Measurements from ENCODE around the gene ST3GAL6.

DNA sequence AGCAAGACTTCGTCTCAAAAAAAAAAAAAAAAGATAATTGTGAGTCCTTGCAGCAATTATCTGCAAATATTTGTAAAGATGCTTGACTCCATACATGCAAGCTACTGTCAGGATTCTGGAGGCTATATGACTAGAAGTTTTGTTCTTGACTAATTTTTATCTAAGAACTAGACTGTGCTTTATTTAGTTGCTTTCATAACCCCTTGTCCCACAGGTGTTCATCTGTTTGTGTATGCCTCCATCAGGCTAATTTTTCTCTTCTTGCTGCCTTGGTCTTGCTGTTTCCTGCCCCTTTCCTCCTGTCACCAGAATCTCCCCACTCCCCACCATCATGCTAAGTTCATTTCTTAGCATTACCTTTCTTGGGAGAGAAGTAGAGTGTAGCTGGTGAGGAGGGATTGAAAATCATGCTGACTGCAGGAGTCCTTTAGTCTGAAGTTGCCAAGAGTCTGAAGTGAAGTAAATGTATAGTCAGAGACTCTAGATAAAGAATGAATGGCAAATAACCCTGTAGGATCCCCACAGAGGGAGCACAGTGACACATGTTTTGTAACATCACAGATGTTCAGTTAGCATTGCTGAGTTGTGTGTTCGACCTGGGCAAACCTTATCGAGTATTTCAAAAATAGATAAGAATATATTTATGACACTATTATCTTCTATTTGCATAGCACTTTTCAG, 12.5 kb downstream of the ST3GAL6 start:
- TF ChIP-seq, protein P1, sequence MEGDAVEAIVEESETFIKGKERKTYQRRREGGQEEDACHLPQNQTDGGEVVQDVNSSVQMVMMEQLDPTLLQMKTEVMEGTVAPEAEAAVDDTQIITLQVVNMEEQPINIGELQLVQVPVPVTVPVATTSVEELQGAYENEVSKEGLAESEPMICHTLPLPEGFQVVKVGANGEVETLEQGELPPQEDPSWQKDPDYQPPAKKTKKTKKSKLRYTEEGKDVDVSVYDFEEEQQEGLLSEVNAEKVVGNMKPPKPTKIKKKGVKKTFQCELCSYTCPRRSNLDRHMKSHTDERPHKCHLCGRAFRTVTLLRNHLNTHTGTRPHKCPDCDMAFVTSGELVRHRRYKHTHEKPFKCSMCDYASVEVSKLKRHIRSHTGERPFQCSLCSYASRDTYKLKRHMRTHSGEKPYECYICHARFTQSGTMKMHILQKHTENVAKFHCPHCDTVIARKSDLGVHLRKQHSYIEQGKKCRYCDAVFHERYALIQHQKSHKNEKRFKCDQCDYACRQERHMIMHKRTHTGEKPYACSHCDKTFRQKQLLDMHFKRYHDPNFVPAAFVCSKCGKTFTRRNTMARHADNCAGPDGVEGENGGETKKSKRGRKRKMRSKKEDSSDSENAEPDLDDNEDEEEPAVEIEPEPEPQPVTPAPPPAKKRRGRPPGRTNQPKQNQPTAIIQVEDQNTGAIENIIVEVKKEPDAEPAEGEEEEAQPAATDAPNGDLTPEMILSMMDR (IDR thresholded peaks at IDR 0.05; ENCODE audit: low read depth, low read length): no peak
- TF ChIP-seq POLR2A (IDR thresholded peaks at IDR 0.05; ENCODE audit: extremely low read depth, insufficient read length): no peak
- TF ChIP-seq, protein P2, sequence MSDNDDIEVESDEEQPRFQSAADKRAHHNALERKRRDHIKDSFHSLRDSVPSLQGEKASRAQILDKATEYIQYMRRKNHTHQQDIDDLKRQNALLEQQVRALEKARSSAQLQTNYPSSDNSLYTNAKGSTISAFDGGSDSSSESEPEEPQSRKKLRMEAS (IDR thresholded peaks at IDR 0.05; ENCODE audit: low read depth, low read length): no peak

All from NB4 (cell line).